Measurements from ENCODE around the gene TMEM17.

The TMEM17 gene

DNA sequence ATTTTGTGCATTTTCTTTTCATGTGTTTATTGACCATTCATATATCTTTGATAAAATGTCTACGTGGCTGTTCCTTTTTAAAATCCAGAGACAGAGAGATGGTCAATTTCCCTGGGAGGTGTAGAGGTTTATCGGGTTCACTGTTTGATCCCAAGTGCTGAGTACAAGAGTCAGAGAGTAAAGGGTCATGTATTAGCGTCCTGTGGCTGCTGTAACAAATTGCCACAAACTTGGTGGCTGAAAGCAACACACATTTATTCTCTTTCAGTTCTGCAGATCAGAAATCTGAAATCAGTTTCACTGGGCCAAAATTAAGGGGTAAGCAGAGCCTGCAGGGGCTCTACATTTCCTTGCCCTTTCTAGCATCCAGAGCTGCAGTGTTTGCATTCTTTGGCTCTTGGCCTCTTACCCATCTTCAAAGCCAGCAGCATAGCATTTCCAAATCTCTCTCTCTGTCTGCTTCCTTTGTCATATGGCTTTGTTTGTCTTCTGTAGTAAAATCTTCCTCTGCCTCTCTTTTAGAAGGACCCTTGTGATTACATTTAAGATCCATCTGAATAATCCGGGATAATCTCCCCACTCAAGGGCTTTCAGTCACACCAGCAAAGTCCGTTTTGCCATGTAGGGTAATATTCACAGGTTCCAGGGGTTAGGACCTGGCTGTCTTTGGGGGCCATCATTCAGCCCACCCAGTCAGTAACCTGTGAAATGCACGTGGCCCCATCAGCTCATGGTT lies 49.9 kb downstream of the TMEM17 start:
- no peak for TF ChIP-seq CTCF (IDR thresholded peaks at IDR 0.05; ENCODE audit: low read depth, low read length)
- DNase-seq (ENCODE audit: extremely low read depth, low read depth), result no peak

GRCh38 chr2:62453955-62454354 lies 52.0 kb downstream of the TMEM17 start:
- no peak for DNase-seq (ENCODE audit: extremely low read depth, low read depth)
- TF ChIP-seq CTCF (IDR thresholded peaks at IDR 0.05; ENCODE audit: low read depth, low read length), result no peak

- no peak for DNase-seq (ENCODE audit: extremely low read depth, low read depth)
- no peak for TF ChIP-seq CTCF (IDR thresholded peaks at IDR 0.05; ENCODE audit: low read depth, low read length)
Measured at GRCh38 chr2:62452701-62453454, 53.1 kb downstream of the TMEM17 start.

DNA sequence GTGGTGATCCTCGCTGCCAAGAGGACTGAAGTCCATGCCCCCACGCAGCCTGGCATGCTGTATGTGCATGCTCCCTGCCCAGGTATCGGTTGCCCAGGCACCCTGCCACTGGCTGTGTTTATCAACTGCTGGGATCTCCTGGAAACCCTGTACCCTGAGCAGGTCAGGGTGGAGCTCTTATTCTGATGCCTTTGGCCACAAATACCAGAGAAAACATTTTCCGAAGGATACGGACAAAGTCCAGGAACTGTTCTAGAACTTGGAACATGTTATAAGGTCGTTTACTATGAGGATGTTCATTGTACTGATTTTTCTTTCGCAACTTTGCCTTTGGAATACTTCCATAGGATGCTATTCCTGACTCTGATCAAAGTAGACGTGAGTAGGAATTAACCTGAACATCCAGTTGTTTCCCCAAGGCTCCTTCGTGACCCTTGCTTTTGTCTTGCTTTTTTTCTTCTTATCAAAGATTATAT lies 55.2 kb downstream of the TMEM17 start:
- no peak for DNase-seq (ENCODE audit: extremely low read depth, low read depth)
- TF ChIP-seq CTCF (IDR thresholded peaks at IDR 0.05; ENCODE audit: low read depth, low read length), result no peak

Measured in AG09319 (cell line).